DMS53 (cell line): ENCODE measurements around the gene DOP1B.
"Not testable (repeated sequence)": the region's sequence is repeated elsewhere in the genome, so short reads cannot be mapped to it uniquely, and the experiment has no call there.

Experiments
- DNase-seq: peaks from one replicate; lab custom pipeline; 2025; lab: John Stamatoyannopoulos, UW

Gene DOP1B

GRCh38 chr21:36156815-36157670 lies at the start of gene DOP1B:
Gene DOP1B (plus strand): TSS chr21:36156824. CDS start chr21:36164734, 7,910 bp downstream.
- peak; percentile 60 for DNase-seq

GRCh38 chr21:36109868-36110267 lies 46.8 kb upstream of the DOP1B start:
- DNase-seq, result no peak

- no peak for DNase-seq
Measured at GRCh38 chr21:36111238-36111637, 45.4 kb upstream of the DOP1B start.

GRCh38 chr21:36113647-36114428 lies 42.8 kb upstream of the DOP1B start:
- DNase-seq, result peak; percentile 93

GRCh38 chr21:36115138-36115730 lies 41.4 kb upstream of the DOP1B start:
- DNase-seq, result no peak

- DNase-seq, result no peak
Measured at GRCh38 chr21:36117286-36117741, 39.3 kb upstream of the DOP1B start.

GRCh38 chr21:36120304-36120888 lies 36.2 kb upstream of the DOP1B start:
- DNase-seq, result no peak

GRCh38 chr21:36122977-36123376 lies 33.6 kb upstream of the DOP1B start:
- DNase-seq, result peak; percentile 19

GRCh38 chr21:36124395-36124794 lies 32.2 kb upstream of the DOP1B start:
- no peak for DNase-seq

- DNase-seq, result peak; percentile 76
Measured at GRCh38 chr21:36125512-36126207, 31.0 kb upstream of the DOP1B start.

GRCh38 chr21:36126208-36126565 lies 30.4 kb upstream of the DOP1B start:
- DNase-seq, result no peak

- no peak for DNase-seq
Measured at GRCh38 chr21:36126621-36127110, 30.0 kb upstream of the DOP1B start.

- DNase-seq, result no peak
Measured at GRCh38 chr21:36127250-36127904, 29.2 kb upstream of the DOP1B start.

- no peak for DNase-seq
Measured at GRCh38 chr21:36127977-36128376, 28.6 kb upstream of the DOP1B start.

- DNase-seq, result no peak
Measured at GRCh38 chr21:36129219-36129618, 27.4 kb upstream of the DOP1B start.

- DNase-seq, result not testable (repeated sequence)
Measured at GRCh38 chr21:36130414-36130762, 26.2 kb upstream of the DOP1B start.

- not testable (repeated sequence) for DNase-seq
Measured at GRCh38 chr21:36130839-36131238, 25.8 kb upstream of the DOP1B start.

GRCh38 chr21:36132696-36133095 lies 23.9 kb upstream of the DOP1B start:
- peak; percentile 14 for DNase-seq

- DNase-seq, result peak; percentile 66
Measured at GRCh38 chr21:36134803-36135390, 21.7 kb upstream of the DOP1B start, which contains the start of gene CBR3. Gene CBR3 (plus strand): TSS chr21:36135079. CDS start chr21:36135193, 114 bp downstream.

- peak; percentile 78 for DNase-seq
Measured at GRCh38 chr21:36135391-36136102, 21.1 kb upstream of the DOP1B start.
